Retinal pigment epithelial cell (primary cell): ENCODE results near the gene MIDN.

ENCODE experiments used
- DNase-seq: peaks from one replicate; pipeline ENCODE4 v3.0.0-alpha.2; 2010; ENCODE audit warnings: low read depth
- H3K4me3 ChIP-seq: 2 replicates; pipeline ENCODE4 v1.5.1; 2011; ENCODE audit warnings: mild to moderate bottlenecking, low read length, control low read depth, moderate library complexity
- CTCF ChIP-seq: conservative IDR thresholded peaks from 2 replicates; pipeline ENCODE4 v1.5.1; 2011; ENCODE audit warnings: low read depth, low read length, control low read depth, inconsistent platforms

MIDN gene

GRCh38 chr19:1239796-1240737 lies 8.3 kb upstream of the MIDN start:
- peak overlapping the region; percentile 32 for H3K4me3 ChIP-seq
- DNase-seq, result no peak
- TF ChIP-seq CTCF, result peak; percentile 63

- H3K4me3 ChIP-seq, result no peak overlapping the region
- TF ChIP-seq CTCF, result no peak
- no peak for DNase-seq
Observed at GRCh38 chr19:1240925-1241324, 7.5 kb upstream of the MIDN start.

- TF ChIP-seq CTCF, result no peak
- DNase-seq, result peak; percentile 76
- peak within 1 kb of the TSS; percentile 70 for H3K4me3 ChIP-seq
Observed at GRCh38 chr19:1241417-1242095, 6.8 kb upstream of the MIDN start, which contains the start of gene ATP5F1D. TSS of gene ATP5F1D (plus strand) at chr19:1241751. CDS start at chr19:1241851, 100 bp downstream.

GRCh38 chr19:1243768-1244692 lies 4.4 kb upstream of the MIDN start:
- H3K4me3 ChIP-seq, result no peak overlapping the region
- TF ChIP-seq CTCF, result peak; percentile 95
- no peak for DNase-seq

GRCh38 chr19:1244693-1245451 lies 3.5 kb upstream of the MIDN start:
- DNase-seq, result no peak
- H3K4me3 ChIP-seq, result no peak overlapping the region
- no peak for TF ChIP-seq CTCF
